ENCODE data around the gene ZFPL1.

GRCh38 chr11:65132238-65132987 is 48.4 kb downstream of the ZFPL1 start:
- no peak for TF ChIP-seq CTCF (IDR thresholded peaks at IDR 0.05)
- TF ChIP-seq POLR2A (IDR thresholded peaks at IDR 0.05), result no peak
